Neural cell (in vitro differentiated cells): ENCODE results near the gene ADGRD1.

Experiments
- CTCF ChIP-seq: fragments of 450-650 bp; IDR thresholded peaks from 2 replicates; pipeline ENCODE4 v1.5.1; 2014; ENCODE audit warnings: antibody characterized with exemption, mild to moderate bottlenecking, moderate library complexity; ENCODE audit not compliant: poor library complexity, severe bottlenecking
- RAD21 ChIP-seq: fragments of 450-650 bp; conservative IDR thresholded peaks from 2 replicates; pipeline ENCODE4 v1.6.1; 2014; ENCODE audit warnings: antibody characterized with exemption, mild to moderate bottlenecking, moderate library complexity

GRCh38 chr12:130998136-130998535 lies 44.4 kb downstream of the ADGRD1 start:
- TF ChIP-seq CTCF, result no peak
- no peak for TF ChIP-seq RAD21
